HG03066 (cell line): ENCODE results near the gene GPX3.

Experiments
- ATAC-seq: cut with Tn5 transposase; IDR thresholded peaks from one replicate; pipeline ENCODE4 v1.9.1; 2021; ENCODE audit warnings: low read depth; ENCODE audit not compliant: unreplicated experiment

Gene GPX3

GRCh38 chr5:151074557-151074956, 54.2 kb downstream of the GPX3 start:
- no peak for ATAC-seq

GRCh38 chr5:151075698-151076331, 55.4 kb downstream of the GPX3 start:
- ATAC-seq: no peak

- no peak for ATAC-seq
Observed at GRCh38 chr5:151076616-151077015, 56.2 kb downstream of the GPX3 start.

- ATAC-seq: no peak
Observed at GRCh38 chr5:151077419-151077818, 57.0 kb downstream of the GPX3 start.

- no peak for ATAC-seq
Observed at GRCh38 chr5:151077967-151078366, 57.6 kb downstream of the GPX3 start.
